Right atrium auricular region (tissue), 2 donors: ENCODE measurements around the gene AKAP8L. TPM values are rescaled to one million over a fixed set of nuclear protein-coding genes. Genes with fewer than 3 reads are reported as not detected.

Experiments used
- DNase-seq: peaks from one replicate; pipeline ENCODE4 v3.0.0-alpha.2; 2019; ENCODE audit warnings: low spot score
- H3K27ac ChIP-seq, 2 donors: fragments of 200-600 bp; sonication (generic); 1 replicate in 1 of 2; 2 replicates in 1 of 2; pipeline ENCODE4 v1.5.1; 2016 to 2019
- H3K27me3 ChIP-seq, 2 donors: fragments of 200-600 bp; sonication (generic); one replicate each; pipeline versions ENCODE4 v1.5.1 to v1.6.0; 2017 to 2019
- H3K36me3 ChIP-seq: fragments of 200-600 bp; sonication (generic); one replicate; pipeline ENCODE4 v1.5.1; 2016
- H3K4me1 ChIP-seq, 2 donors: fragments of 200-600 bp; sonication (generic); one replicate each; pipeline versions ENCODE4 v1.5.1 to v1.6.0; 2017 to 2019
- H3K4me3 ChIP-seq, 2 donors: fragments of 200-600 bp; sonication (generic); 1 replicate in 1 of 2; 2 replicates in 1 of 2; pipeline ENCODE4 v1.5.1; 2017 to 2019; ENCODE audit warnings: mild to moderate bottlenecking in 1 of 2, moderate library complexity in 1 of 2
- H3K9me3 ChIP-seq, 2 donors: fragments of 200-600 bp; sonication (generic); one replicate each; pipeline ENCODE4 v1.5.1; 2019
- CTCF ChIP-seq, 2 donors: fragments of 200-600 bp; sonication (generic); IDR thresholded peaks; one replicate each; pipeline ENCODE4 v1.5.1; 2019; ENCODE audit warnings: antibody characterized with exemption in 2 of 2
- total RNA-seq, 2 donors: library from RNA; depleted of rRNA; stranded (reverse); fragments of >200 nt; gene quantifications; one replicate each; pipeline ENCODE4 v1.1.0, GENCODE V29; 2016

Gene AKAP8L
- total RNA-seq, 2 donors from 2014 or later = 66.5 to 78.2 TPM

- H3K4me3 ChIP-seq = no peak overlapping the region
- H3K27ac ChIP-seq = no peak overlapping the region
- no peaks in the 10 kb centered on the region for H3K9me3 ChIP-seq
- no peaks in the 10 kb centered on the region for H3K27me3 ChIP-seq
- DNase-seq = no peak
- H3K4me1 ChIP-seq = peaks cover 0 to 64% of the 10 kb centered on the region in 2 donors
- peaks cover 53% of the 10 kb centered on the region for H3K36me3 ChIP-seq
- TF ChIP-seq CTCF (IDR thresholded peaks at IDR 0.05) = no peak
Observed at GRCh38 chr19:15372891-15373301, 45.9 kb downstream of the AKAP8L start.

DNA sequence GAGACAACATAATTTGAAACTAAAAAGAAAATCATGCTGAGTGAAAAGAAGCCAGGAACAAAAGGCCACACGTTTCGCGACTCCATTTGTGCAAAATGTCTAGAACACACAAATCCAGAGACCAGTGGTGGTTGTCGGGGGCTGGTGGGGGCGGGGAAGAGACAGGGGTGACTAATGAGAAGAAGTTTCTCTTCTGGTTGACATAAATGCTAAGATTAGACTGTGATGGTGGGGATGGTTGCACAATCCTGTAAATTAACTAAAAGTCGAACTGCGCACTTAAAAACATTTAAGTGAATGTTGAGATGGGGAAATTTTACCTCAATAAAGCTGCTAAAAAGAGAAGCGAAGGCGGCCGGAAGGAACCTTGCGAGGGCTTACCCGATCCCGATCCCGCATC is 46.3 kb downstream of the AKAP8L start:
- TF ChIP-seq CTCF (IDR thresholded peaks at IDR 0.05) = no peak
- Histone ChIP-seq H3K4me1 (peaks cover 0 to 64% of the 10 kb centered on the region in 2 donors), H3K36me3 (peaks cover 57% of the 10 kb centered on the region)

GRCh38 chr19:15371786-15372380 is 46.9 kb downstream of the AKAP8L start:
- Histone ChIP-seq H3K27ac (peak overlapping the region in 1 of 2 donors; percentile 4), H3K36me3 (peaks cover 63% of the 10 kb centered on the region), H3K27me3 (no peaks in the 10 kb centered on the region), H3K4me3 (no peak overlapping the region), H3K4me1 (peaks cover 0 to 64% of the 10 kb centered on the region in 2 donors), H3K9me3 (no peaks in the 10 kb centered on the region)
- DNase-seq = no peak
- TF ChIP-seq CTCF (IDR thresholded peaks at IDR 0.05) = no peak

More for the DNA sequence above, 46.3 kb downstream of the AKAP8L start:
- Histone ChIP-seq H3K4me3 (no peak overlapping the region), H3K9me3 (no peaks in the 10 kb centered on the region), H3K27ac (peak overlapping the region in 1 of 2 donors; percentile 4), H3K27me3 (no peaks in the 10 kb centered on the region)
- DNase-seq = no peak

DNA sequence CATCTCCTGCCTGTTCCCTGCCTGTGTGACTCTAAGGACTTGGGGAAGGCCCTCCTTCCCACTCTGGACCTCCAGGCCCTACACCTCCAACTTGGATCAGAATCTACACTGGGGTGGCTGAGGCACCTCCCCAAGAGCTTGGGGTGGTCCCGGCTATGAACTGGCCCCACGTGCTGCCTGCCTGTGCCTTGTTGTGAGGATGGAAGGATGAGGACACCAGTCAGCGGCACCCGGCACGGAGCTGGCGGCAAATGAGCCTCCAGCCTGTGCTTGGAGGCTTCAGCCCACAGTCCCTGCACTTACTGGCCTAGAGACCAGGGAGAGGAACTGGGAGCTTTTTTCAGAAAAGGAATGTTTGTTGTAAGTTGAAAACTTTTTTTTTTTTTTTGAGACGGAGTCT is 47.7 kb downstream of the AKAP8L start:
- Histone ChIP-seq H3K36me3 (peaks cover 69% of the 10 kb centered on the region), H3K27ac (no peak overlapping the region), H3K27me3 (no peaks in the 10 kb centered on the region), H3K4me1 (peaks cover 0 to 58% of the 10 kb centered on the region in 2 donors), H3K9me3 (no peaks in the 10 kb centered on the region), H3K4me3 (no peak overlapping the region)
- DNase-seq = no peak
- no peak for TF ChIP-seq CTCF (IDR thresholded peaks at IDR 0.05)

- H3K27me3 ChIP-seq = no peaks in the 10 kb centered on the region
- peaks cover 81% of the 10 kb centered on the region for H3K36me3 ChIP-seq
- DNase-seq = no peak
- no peak overlapping the region for H3K27ac ChIP-seq
- H3K4me1 ChIP-seq = peaks cover 0 to 44% of the 10 kb centered on the region in 2 donors
- TF ChIP-seq CTCF (IDR thresholded peaks at IDR 0.05) = no peak
- no peak overlapping the region for H3K4me3 ChIP-seq
- H3K9me3 ChIP-seq = no peaks in the 10 kb centered on the region
Observed at GRCh38 chr19:15369594-15369891, 49.2 kb downstream of the AKAP8L start.
